Right ventricle myocardium superior (tissue), 1 donor: ENCODE data around the gene CELA3B. TPM values are rescaled to one million over a fixed set of nuclear protein-coding genes. Genes with fewer than 3 reads are reported as not detected.
"Not testable (repeated sequence)": the region's sequence is repeated elsewhere in the genome, so short reads cannot be mapped to it uniquely, and the experiment has no call there.

Source experiments
- ATAC-seq: fragments of 200-7000 bp; cut with Tn5 transposase; one replicate; pipeline ENCODE4 v1.9.1; 2020; ENCODE audit warnings: mild to moderate bottlenecking; ENCODE audit not compliant: poor library complexity
- DNase-seq: peaks from one replicate; pipeline ENCODE4 v3.0.0-alpha.2; 2020
- intact Hi-C: fragments of 100-400 bp; cut with DNase I; formaldehyde crosslinking; loops from one replicate; pipeline ENCODE4 v1.11.2; 2022
- total RNA-seq: library from RNA; stranded (reverse); fragmentation: NEBNext Ultra II Directional; extraction: Animal tissue kit (Norgen Biotek cat#: 25700); gene quantifications from one replicate; pipeline ENCODE4 v1.2.1, GENCODE V29; 2021
- donor health status: DM: no; HTN: yes; CAD: no; lungs with severe emphysema.

Gene CELA3B
- total RNA-seq, 1 donor from 2014 or later = not detected

DNA sequence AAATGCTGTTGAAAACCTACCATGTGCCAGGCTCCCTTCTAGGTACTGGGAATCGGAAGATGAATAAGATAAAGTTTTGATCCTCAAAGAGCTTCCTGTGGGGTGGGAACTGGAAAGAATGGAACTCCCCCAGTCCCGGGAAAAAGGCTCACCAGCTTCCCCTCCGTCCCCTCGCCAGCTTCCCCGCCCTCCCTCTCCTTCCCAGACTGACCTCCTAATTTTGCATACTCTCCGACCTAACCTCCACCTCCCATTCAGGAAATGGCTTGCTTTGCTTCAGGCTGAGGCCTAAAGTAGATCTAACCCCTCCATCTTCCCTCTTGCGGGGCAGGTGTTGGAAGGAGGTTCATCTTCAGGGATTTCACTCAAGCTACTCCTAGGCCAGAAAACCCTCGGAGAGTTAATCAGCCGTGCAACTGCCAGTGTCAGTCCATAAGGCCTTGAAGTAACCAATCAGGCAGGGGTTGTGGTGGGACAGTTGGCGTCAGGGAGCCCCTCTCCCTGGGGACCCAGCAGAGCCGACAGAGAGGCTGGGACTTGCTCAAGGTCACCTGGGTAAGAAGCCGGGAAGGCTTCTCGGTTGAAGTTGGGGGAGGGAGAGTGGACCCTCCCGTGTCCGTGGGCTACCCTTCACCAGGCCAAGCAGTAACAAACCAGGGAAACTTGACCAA, 21.9 kb downstream of the CELA3B start:
- DNase-seq, ATAC-seq, intact Hi-C loops: not testable (repeated sequence)

DNA sequence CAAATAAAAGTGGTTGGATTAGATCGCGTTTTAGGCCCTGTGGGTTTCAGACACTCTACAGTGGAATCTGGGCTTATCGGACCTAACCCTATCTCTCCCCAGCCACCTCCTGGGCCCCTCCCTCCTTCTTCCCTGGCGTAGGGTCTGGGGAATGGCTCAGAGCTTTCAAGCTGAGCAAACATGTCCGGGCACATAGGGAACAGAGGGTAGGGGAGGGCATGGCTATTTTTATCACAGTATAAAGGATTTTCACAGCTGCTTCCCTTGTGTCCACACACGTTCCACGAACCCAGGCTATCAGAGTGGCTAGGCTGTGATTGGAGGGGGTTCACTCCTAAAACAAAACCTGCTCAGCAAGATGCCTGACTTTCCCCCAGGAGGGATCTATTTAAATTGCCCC, 22.8 kb downstream of the CELA3B start:
- intact Hi-C loops, DNase-seq: not testable (repeated sequence)
- peak; percentile 63 for ATAC-seq

DNA sequence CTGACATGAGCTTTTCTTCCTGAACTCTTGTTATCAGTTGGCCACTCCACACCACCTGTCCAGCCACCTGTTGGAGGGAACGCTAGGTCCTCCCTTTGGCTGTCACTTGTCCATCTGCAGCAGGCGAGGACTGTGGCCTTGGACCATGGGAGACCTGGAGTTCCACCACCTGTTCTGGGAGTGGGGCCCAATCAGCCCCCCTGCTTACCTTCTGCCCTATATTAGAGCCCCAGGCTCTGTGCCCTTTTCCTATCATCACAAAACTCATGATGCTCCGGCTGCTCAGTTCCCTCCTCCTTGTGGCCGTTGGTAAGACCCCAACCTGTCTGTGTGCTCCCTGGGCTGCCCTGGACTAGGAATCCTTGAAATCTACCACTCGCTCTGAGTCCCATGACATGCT, 24.6 kb downstream of the CELA3B start, which contains the start of gene CELA3A:
CELA3A (plus strand) TSS at position 249 of the 400 bp plus-strand sequence; CDS start at position 267, 18 bp downstream.
- intact Hi-C loops = no loop called here
- ATAC-seq = no peak
- no peak for DNase-seq

DNA sequence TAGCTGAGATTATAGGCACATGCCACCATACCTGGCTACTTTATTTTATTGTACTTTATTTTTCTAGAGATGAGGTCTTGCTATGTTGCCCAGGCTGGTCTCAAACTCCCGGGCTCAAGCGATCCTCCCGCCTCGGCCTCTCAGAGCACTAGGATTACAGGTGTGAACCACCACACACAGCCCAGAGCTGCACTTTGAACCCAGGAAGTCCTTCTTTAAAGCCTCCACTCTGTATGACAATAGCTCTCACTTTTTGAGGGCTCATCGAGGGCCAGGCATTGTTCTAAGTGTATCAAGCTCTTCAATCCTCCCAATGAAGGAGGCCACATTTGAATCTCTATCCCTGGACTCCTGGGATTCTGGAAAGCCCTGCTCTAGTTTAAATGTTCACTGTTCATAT, 25.6 kb downstream of the CELA3B start:
- ATAC-seq, intact Hi-C loops, DNase-seq: not testable (repeated sequence)

DNA sequence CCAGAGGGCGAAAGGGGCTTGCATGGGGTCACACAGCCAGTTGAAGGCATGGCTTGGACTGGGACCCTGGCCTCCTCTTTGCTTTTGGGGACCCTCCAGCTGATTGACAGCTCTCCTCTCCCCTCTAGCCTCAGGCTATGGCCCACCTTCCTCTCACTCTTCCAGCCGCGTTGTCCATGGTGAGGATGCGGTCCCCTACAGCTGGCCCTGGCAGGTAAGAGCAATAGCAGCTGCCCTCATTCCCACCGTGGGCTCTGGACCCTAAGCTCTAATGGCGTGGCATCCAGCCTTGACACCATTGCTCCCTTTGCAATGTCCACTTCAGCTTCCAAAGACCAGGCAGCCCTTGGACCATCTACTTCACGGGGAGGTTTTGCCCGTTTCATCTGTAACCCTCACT, 26.1 kb downstream of the CELA3B start:
- ATAC-seq, DNase-seq, intact Hi-C loops: not testable (repeated sequence)

DNA sequence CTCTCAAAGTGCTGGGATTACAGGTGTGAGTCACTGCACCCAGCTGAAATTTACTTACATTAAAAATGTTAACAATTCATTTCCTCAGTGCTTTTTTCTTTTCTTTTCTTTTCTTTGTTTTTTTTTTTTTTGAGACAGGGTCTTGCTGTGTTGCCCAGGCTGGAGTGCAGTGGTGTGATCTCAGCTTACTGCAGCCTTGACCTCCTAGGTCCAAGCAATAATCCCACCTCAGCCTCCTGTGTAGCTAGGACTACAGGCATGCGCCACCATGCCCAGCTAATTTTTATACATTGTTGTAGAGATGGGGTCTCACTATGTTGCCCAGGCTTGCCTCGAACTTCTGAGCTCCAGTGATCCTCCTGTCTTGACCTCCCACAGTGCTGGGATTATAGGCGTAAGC, 27.1 kb downstream of the CELA3B start:
- intact Hi-C loops, ATAC-seq, DNase-seq: not testable (repeated sequence)

DNA sequence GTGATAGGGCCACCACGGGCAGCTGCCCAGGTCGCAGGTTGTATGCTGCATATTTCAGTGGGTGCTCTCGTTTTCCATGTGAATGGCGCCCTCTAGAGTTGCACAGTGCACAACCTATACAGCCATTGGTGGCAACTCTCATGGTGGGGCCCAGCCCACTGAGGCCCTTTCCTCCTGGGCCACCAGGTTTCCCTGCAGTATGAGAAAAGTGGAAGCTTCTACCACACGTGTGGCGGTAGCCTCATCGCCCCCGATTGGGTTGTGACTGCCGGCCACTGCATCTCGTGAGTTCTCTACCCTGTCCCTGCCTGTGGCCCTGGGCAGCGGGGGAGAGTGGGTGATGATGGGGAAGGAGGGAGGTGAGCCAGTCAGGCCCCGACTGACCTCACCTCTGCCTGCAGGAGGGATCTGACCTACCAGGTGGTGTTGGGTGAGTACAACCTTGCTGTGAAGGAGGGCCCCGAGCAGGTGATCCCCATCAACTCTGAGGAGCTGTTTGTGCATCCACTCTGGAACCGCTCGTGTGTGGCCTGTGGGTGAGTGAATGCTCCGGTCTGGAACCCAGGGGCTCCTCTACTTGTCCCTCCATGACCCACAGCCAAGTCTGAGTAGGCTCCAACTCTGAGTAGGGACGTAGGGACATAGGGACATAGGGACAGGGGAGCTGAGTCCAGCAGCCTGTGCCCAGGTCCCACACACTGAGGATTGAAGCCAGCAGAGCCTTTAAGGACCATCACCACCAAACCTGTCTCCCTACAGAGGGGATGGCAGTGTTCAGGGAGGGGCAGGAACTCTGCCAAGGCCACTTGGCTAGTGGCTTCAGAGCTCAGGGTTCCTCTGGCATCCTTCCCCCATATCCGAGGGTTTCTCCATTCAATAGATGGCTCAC, 28.7 kb downstream of the CELA3B start:
- peak; percentile 89 for ATAC-seq
- intact Hi-C loops, DNase-seq: not testable (repeated sequence)

DNA sequence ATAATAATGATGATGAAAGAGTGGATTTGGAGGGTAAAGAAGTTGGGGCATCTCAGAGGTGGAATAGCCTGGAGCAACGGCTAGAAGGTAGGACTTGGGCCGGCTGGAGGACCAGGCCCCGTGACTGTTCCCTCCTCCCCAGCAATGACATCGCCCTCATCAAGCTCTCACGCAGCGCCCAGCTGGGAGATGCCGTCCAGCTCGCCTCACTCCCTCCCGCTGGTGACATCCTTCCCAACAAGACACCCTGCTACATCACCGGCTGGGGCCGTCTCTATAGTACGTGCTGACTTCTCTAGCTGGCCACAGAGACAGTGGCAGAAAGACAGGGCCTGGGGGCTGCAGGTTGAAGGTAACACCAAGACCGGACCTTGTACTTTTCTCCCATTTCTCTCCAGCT, 29.9 kb downstream of the CELA3B start:
- ATAC-seq, intact Hi-C loops, DNase-seq: not testable (repeated sequence)

DNA sequence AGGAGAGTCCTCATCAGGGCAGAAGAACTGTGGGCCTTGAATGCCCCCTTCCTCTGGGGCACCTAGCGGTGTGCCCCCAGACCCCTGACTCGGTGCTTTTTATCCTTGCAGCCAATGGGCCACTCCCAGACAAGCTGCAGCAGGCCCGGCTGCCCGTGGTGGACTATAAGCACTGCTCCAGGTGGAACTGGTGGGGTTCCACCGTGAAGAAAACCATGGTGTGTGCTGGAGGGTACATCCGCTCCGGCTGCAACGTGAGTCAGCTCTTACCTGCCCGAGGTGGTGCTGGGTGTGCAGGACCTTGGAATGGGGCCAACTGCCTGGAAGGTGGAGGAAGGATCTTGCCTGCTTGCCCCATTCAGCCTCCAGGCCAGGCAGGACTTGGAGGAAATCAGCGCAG, 30.4 kb downstream of the CELA3B start:
- DNase-seq, intact Hi-C loops, ATAC-seq: not testable (repeated sequence)

DNA sequence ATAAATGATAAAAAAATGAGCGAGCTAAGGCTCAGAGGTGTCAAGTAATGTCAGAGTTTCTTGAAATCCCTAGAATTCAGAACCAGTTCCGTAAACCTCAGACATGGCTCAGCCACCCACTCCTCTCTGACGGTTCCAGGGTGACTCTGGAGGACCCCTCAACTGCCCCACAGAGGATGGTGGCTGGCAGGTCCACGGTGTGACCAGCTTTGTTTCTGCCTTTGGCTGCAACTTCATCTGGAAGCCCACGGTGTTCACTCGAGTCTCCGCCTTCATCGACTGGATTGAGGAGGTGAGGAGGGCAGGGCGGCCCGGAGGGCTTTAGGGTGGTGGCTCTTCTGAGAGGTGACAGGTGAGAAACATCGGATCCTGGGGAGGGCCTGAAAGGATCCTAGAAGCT, 32.7 kb downstream of the CELA3B start:
- DNase-seq, intact Hi-C loops, ATAC-seq: not testable (repeated sequence)

DNA sequence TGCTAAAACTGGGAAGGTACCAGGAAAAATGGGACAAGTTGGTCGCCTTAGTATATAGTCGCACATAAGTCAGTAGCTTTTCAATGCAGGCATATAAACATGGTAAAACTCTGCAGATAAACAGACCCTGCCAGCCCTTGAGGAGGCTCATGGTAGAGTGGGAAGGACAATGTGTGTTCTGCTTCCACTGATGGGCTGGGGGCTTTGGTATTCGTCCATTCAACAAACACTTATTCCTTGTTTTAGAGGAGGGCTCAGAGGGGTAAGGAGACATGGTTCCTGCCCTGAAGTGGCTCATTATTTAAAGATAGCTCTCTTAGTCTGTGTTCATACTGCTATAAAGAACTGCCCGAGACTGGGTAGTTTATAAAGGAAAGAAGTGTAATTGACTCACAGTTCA, 35.9 kb downstream of the CELA3B start:
- DNase-seq, intact Hi-C loops, ATAC-seq: not testable (repeated sequence)

DNA sequence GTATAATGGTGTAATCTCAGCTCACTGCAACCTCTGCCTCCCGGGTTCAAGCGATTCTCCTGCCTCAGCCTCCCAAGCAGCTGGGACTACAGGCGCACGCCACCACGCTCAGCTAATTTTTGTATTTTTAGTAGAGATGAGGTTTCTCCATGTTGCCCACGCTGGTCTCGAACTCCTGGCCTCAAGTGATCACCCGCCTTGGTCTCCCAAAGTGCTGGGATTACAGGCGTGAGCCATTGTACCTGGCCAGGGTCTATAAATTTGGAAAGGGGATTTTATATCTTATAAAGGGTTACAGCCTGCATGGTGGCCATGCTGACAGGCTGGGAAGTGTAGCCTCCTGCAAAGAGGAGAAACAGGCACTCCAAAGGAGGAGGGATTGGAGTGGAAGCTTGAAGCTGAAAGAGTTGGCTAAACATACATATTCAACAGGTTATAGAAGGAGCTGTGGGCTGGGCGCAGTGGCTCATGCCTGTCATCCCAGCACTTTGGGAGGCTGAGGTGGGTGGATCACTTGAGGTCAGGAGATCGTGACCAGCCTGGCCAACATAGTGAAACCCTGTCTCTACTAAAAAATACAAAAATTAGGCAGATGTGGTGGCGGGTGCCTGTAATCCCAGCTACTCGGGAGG, 37.9 kb downstream of the CELA3B start:
- ATAC-seq, intact Hi-C loops, DNase-seq: not testable (repeated sequence)

DNA sequence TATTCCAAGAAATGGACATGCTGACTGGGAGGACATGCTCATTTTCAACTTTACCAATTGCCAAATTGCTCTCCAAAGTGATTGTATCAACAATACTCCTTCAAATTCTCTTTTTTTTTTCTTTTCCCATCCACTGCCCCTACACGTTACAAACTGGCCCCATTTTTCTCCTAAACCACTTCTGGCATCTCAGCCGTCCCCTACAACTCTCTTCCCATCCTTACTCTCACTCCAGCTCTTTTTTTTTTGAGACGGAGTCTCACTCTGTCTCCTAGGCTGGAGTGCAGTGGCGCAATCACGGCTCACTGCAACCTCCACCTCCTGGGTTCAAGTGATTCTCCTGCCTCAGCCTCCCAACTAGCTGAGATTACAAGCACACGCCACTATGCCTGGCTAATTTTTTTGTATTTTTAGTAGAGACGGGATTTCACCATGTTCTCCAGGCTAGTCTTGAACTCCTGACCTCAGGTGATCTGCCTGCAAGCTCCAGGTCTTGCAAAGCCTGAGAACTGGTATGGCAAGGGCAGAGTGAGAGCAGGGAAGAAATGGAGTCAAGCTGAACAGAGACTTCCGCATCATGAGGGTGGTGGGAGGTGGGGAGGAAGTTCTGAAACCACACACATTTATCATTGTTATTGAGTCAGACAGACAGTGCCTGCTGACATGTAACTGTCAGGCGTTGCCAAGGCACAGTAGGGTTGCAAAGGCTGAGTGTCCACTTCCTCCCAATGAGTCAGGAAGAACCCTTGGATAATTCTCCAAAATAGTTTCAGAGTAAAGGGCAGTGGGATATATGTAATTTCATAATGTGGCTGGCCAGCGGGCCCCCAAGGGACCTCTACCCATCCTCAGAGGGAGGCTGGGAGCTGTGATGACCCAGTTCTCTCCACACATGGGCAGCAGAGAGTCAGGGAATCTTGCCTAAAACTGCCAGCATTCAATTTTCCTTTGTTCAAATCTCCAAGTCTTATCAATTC, 42.0 kb downstream of the CELA3B start:
- ATAC-seq (peak; percentile 67), DNase-seq (no peak)
- intact Hi-C loops = no loop called here

DNA sequence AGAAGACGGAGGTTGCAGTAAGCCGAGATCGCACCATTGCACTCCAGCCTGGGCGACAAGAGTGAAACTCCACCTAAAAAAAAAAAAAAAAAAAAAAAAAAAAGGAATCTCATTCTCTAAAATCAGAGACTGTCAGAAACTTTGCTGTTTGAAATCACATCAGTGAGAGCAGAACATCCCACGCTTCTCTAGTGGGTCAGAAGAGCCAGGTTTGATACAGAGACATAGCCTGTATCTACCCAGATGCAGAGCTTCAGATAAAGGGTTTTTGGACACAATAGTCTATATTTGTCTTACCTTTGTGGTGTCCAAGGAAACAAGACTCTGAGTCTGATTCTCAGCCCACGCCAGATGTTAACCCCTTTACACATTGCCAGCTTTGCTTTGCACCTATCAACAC, 44.2 kb downstream of the CELA3B start:
- intact Hi-C loops = no loop called here
- DNase-seq = no peak
- ATAC-seq = no peak

DNA sequence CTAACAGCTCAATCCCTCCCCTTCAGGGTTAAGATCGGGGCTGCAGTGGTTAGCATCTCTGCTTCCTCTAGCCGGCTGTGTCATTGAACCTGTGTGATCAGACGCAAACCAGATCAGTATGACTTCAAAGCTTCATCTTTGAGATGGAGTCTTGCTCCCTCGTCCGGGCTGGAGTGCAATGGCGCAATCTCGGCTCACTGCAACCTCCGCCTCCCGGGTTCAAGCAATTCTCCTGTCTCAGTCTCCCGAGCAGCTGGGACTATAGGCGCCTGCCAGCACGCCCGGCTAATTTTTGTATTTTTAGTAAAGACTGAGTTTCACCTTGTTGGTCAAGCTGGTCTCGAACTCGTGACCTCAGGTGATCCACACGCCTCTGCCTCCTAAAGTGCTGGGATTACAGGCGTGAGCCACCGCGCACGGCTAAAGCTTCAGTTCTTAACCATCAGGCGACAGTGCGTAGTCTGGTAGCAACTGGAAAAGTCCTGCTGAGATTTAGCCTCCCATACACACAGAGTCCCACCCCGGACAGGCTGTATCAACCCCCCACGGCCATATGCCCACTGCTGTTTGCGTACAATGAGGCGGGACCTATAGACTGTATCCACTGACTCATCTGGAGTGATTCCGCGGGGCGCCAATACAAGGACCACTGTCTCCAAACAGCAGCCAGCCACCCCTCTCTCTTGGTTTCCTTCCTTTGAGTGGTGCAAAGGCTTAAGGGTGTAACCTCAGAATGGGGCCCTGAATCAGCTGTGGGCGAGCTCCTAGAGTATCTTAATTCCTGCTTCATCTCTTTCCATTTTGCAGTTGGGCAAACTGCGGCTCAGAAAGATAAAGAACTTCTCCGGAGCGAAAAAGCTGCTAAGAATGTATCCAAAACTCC, 47.9 kb downstream of the CELA3B start:
- DNase-seq (peak; percentile 62), ATAC-seq (peak; percentile 73)
- intact Hi-C loops = no loop called here

DNA sequence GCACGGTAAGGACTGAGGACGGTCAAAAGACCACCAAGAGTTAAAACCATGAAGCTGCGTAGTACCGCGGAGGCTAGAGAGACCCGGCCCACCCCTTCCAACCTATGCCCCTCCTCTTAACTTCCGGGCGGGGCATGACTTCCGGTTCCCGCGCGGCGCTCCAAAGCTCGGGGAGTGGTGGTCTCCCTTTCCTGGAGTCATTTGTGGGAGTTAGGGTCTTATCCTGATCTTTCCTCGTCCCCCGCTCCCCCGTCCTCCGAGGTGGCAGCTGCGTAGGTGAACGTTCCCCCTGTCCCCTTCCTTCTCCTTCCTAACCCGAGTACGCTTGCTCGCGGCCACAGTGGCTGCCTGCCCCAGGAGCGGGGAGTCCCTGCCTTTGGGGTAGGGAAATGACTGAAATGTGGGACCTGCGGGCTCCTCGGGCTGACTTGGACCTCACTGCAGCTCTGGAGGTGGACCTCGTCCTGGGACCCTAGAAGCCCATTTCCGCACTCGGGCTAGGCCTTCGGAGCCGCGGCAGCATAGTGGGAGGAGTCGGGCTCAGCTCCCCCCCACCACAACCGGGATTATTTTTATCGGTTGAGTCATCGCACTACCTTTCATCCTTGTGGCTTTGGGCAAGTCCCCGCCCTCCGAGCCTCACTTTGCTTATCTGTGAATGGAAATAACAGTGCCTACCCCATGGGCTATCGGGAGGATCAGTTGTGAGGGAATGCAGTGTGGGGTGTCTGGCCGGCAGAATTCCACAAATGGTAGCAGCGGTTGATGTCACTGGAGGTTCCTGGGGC, 48.7 kb downstream of the CELA3B start:
- intact Hi-C loops = no loop called here
- ATAC-seq (peak; percentile 97), DNase-seq (peak; percentile 88)
